MM.1S (cell line): ENCODE data around the gene AMFR.

Source experiments
- EZH2 ChIP-seq: fragments of 300-600 bp; sonication (generic); optimal IDR thresholded peaks from 2 replicates; pipeline ENCODE3; 2017; ENCODE audit warnings: low read depth, mild to moderate bottlenecking, antibody characterized with exemption, low read length, mixed read lengths
- EZH2phosphoT487 ChIP-seq: fragments of 300-600 bp; sonication (generic); IDR thresholded peaks from 2 replicates; pipeline ENCODE4 v1.6.1; 2018; ENCODE audit warnings: antibody characterized with exemption, low read length
- TF ChIP-seq, protein P1 (sequence below): fragments of 300-600 bp; sonication (generic); IDR thresholded peaks from 2 replicates; pipeline ENCODE4 v1.5.1; 2016; ENCODE audit warnings: antibody characterized with exemption, low read length, mixed read lengths

DNA sequence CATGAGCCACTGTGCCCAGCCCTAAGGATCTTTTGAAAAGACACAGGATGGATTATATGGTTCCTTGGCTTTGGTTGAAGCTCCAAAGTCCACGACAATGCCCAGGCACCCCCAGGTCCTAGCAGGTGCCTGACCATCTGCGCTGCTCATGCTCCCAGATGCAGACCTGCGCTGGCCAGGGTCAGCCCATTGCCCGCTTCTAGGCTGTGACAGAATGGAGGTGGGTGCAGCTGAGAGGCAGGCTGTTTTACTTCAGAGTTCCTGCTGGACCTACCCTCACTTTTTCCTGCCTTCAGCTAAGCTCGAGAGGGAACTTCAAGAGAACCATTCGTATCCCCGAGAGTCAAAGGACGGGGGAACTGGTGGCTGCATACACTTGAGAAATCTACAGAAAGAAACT, 60.5 kb downstream of the AMFR start:
- TF ChIP-seq EZH2phosphoT487 (no peak), EZH2 (no peak)
- TF ChIP-seq, protein P1, sequence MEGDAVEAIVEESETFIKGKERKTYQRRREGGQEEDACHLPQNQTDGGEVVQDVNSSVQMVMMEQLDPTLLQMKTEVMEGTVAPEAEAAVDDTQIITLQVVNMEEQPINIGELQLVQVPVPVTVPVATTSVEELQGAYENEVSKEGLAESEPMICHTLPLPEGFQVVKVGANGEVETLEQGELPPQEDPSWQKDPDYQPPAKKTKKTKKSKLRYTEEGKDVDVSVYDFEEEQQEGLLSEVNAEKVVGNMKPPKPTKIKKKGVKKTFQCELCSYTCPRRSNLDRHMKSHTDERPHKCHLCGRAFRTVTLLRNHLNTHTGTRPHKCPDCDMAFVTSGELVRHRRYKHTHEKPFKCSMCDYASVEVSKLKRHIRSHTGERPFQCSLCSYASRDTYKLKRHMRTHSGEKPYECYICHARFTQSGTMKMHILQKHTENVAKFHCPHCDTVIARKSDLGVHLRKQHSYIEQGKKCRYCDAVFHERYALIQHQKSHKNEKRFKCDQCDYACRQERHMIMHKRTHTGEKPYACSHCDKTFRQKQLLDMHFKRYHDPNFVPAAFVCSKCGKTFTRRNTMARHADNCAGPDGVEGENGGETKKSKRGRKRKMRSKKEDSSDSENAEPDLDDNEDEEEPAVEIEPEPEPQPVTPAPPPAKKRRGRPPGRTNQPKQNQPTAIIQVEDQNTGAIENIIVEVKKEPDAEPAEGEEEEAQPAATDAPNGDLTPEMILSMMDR: no peak
